Measurements from ENCODE around the gene SNX33.

The SNX33 gene

GRCh38 chr15:75659928-75660645 is 12.4 kb downstream of the SNX33 start:
- intact Hi-C loops (cut with DNase I; ENCODE audit: low total_unique reads) = no loop called here
- no peak for DNase-seq
- TF ChIP-seq CTCF (IDR thresholded peaks at IDR 0.05) = no peak
- H3K27me3 ChIP-seq = no peaks in the 10 kb centered on the region
- no peak overlapping the region for H3K4me3 ChIP-seq
- peaks cover 0 to 70% (median 59%) of the 10 kb centered on the region in 4 donors for H3K4me1 ChIP-seq
- peaks cover 23 to 57% (median 30%) of the 10 kb centered on the region in 3 donors for H3K36me3 ChIP-seq
- H3K27ac ChIP-seq = peak overlapping the region; percentile 89 to 92
- H3K9me3 ChIP-seq = no peaks in the 10 kb centered on the region

- intact Hi-C loops (cut with DNase I; ENCODE audit: low total_unique reads) = no loop called here
- peaks cover 0 to 70% (median 56%) of the 10 kb centered on the region in 4 donors for H3K4me1 ChIP-seq
- DNase-seq = peak; percentile 93 to 97
- H3K36me3 ChIP-seq = peaks cover 19 to 46% (median 28%) of the 10 kb centered on the region in 3 donors
- no peak for TF ChIP-seq CTCF (IDR thresholded peaks at IDR 0.05)
- H3K27ac ChIP-seq = peak overlapping the region; percentile 89 to 92
- no peaks in the 10 kb centered on the region for H3K9me3 ChIP-seq
- H3K4me3 ChIP-seq = peak overlapping the region; percentile 16 to 27
- H3K27me3 ChIP-seq = no peaks in the 10 kb centered on the region
Observed at GRCh38 chr15:75661100-75661755, 13.5 kb downstream of the SNX33 start.

GRCh38 chr15:75661756-75662140 is 14.0 kb downstream of the SNX33 start:
- intact Hi-C loops (cut with DNase I; ENCODE audit: low total_unique reads) = no loop called here
- Histone ChIP-seq H3K4me1 (peaks cover 0 to 74% (median 60%) of the 10 kb centered on the region in 4 donors), H3K27me3 (no peaks in the 10 kb centered on the region), H3K27ac (peak overlapping the region; percentile 89 to 92), H3K9me3 (no peaks in the 10 kb centered on the region), H3K36me3 (peaks cover 18 to 41% (median 24%) of the 10 kb centered on the region in 3 donors), H3K4me3 (peak overlapping the region in 1 of 2 donors; percentile 27)
- TF ChIP-seq CTCF (IDR thresholded peaks at IDR 0.05) = no peak
- DNase-seq = no peak

- Histone ChIP-seq H3K9me3 (no peaks in the 10 kb centered on the region), H3K4me3 (no peak overlapping the region), H3K27me3 (no peaks in the 10 kb centered on the region), H3K36me3 (peaks cover 6 to 29% (median 11%) of the 10 kb centered on the region in 3 donors), H3K4me1 (peaks cover 3 to 86% (median 72%) of the 10 kb centered on the region in 4 donors), H3K27ac (peak overlapping the region; percentile 89 to 92)
- no peak for DNase-seq
- no peak for TF ChIP-seq CTCF (IDR thresholded peaks at IDR 0.05)
- intact Hi-C loops (cut with DNase I; ENCODE audit: low total_unique reads) = no loop called here
Observed at GRCh38 chr15:75662823-75663519, 15.3 kb downstream of the SNX33 start.

- DNase-seq = no peak
- Histone ChIP-seq H3K27me3 (no peaks in the 10 kb centered on the region), H3K9me3 (no peaks in the 10 kb centered on the region), H3K4me3 (no peak overlapping the region), H3K36me3 (peaks cover 0 to 23% (median 1%) of the 10 kb centered on the region in 3 donors), H3K4me1 (peaks cover 3 to 82% (median 67%) of the 10 kb centered on the region in 4 donors), H3K27ac (peak overlapping the region; percentile 89 to 92)
- intact Hi-C loops (cut with DNase I; ENCODE audit: low total_unique reads) = no loop called here
- TF ChIP-seq CTCF (IDR thresholded peaks at IDR 0.05) = no peak
Observed at GRCh38 chr15:75663931-75664421, 16.3 kb downstream of the SNX33 start.

Measured in tibial artery (tissue), 4 donors.